Liver (tissue), 9 donors: ENCODE results near the gene POLD2. TPM values are rescaled to one million over a fixed set of nuclear protein-coding genes. Genes with fewer than 3 reads are reported as not detected.

ENCODE experiments used
- DNase-seq: peaks from one replicate; pipeline ENCODE4 v3.0.0-alpha.2; 2017; ENCODE audit warnings: low spot score
- H3K27ac ChIP-seq, 2 donors: one replicate each; pipeline ENCODE4 v1.7.0; 2013; ENCODE audit warnings: inconsistent platforms in 2 of 2, low read length in 2 of 2, control low read depth in 1 of 2, low read depth in 1 of 2, mild to moderate bottlenecking in 1 of 2
- H3K27me3 ChIP-seq, 4 donors: one replicate each; pipeline versions ENCODE4 v1.6.1 to v1.7.0; 2013; ENCODE audit warnings: low read length in 3 of 4, inconsistent platforms in 1 of 4, mild to moderate bottlenecking in 1 of 4, moderate library complexity in 1 of 4; ENCODE audit not compliant: control insufficient read depth in 4 of 4, insufficient read depth in 4 of 4
- H3K36me3 ChIP-seq, 4 donors: one replicate each; pipeline versions ENCODE4 v1.6.1 to v1.7.0; 2013; ENCODE audit warnings: low read length in 3 of 4, mild to moderate bottlenecking in 3 of 4, low read depth in 1 of 4, moderate library complexity in 1 of 4; ENCODE audit not compliant: control insufficient read depth in 4 of 4, insufficient read depth in 3 of 4
- H3K4me1 ChIP-seq, 4 donors: one replicate each; pipeline versions ENCODE4 v1.6.1 to v1.7.0; 2013; ENCODE audit warnings: low read length in 3 of 4, mild to moderate bottlenecking in 3 of 4, moderate library complexity in 1 of 4; ENCODE audit not compliant: control insufficient read depth in 4 of 4, insufficient read depth in 4 of 4
- H3K4me3 ChIP-seq, 3 donors: one replicate each; pipeline versions ENCODE4 v1.6.1 to v1.7.0; 2013; ENCODE audit warnings: low read length in 3 of 3, control low read depth in 1 of 3, low read depth in 1 of 3, mild to moderate bottlenecking in 1 of 3
- H3K9ac ChIP-seq, 2 donors: one replicate each; pipeline ENCODE4 v1.7.0; 2013; ENCODE audit warnings: low read length in 2 of 2, mild to moderate bottlenecking in 2 of 2, moderate library complexity in 2 of 2, control low read depth in 1 of 2, low read depth in 1 of 2
- H3K9me3 ChIP-seq, 4 donors: one replicate each; pipeline versions ENCODE4 v1.6.1 to v1.7.0; 2013; ENCODE audit warnings: low read length in 3 of 4; ENCODE audit not compliant: control insufficient read depth in 4 of 4
- EGR1 ChIP-seq, 2 donors: IDR thresholded peaks; 2 replicates each; pipeline ENCODE4 v1.6.1; 2016 to 2018; ENCODE audit warnings: antibody characterized with exemption in 2 of 2, low read depth in 2 of 2
- FOXA1 ChIP-seq: IDR thresholded peaks from 2 replicates; pipeline ENCODE4 v1.6.1; 2016; ENCODE audit warnings: antibody characterized with exemption
- FOXA2 ChIP-seq: IDR thresholded peaks from 2 replicates; pipeline ENCODE4 v1.6.1; 2016; ENCODE audit warnings: antibody characterized with exemption
- HNF4A ChIP-seq, 2 donors: conservative IDR thresholded peaks; 2 replicates each; pipeline ENCODE4 v1.6.1; 2016; ENCODE audit warnings: antibody characterized with exemption in 2 of 2, mild to moderate bottlenecking in 2 of 2
- HNF4G ChIP-seq: IDR thresholded peaks from 2 replicates; pipeline ENCODE4 v1.6.1; 2016; ENCODE audit warnings: antibody characterized with exemption
- JUND ChIP-seq, 2 donors: IDR thresholded peaks; 2 replicates each; pipeline ENCODE4 v1.6.1; 2016; ENCODE audit warnings: antibody characterized with exemption in 2 of 2
- NR2F2 ChIP-seq: IDR thresholded peaks from 2 replicates; pipeline ENCODE4 v1.6.1; 2016; ENCODE audit warnings: antibody characterized with exemption
- RAD21 ChIP-seq, 2 donors: IDR thresholded peaks; 2 replicates each; pipeline ENCODE4 v1.6.1; 2016; ENCODE audit warnings: antibody characterized with exemption in 2 of 2, mild to moderate bottlenecking in 2 of 2
- RXRA ChIP-seq, 2 donors: IDR thresholded peaks; 2 replicates each; pipeline ENCODE4 v1.6.1; 2017 to 2018; ENCODE audit warnings: antibody characterized with exemption in 2 of 2, mild to moderate bottlenecking in 1 of 2
- SP1 ChIP-seq: IDR thresholded peaks from 2 replicates; pipeline ENCODE4 v1.6.1; 2018; ENCODE audit warnings: antibody characterized with exemption, mild to moderate bottlenecking
- TAF1 ChIP-seq: conservative IDR thresholded peaks from 2 replicates; pipeline ENCODE4 v1.6.1; 2016; ENCODE audit warnings: antibody characterized with exemption, mild to moderate bottlenecking
- WGBS: extraction: QIAGEN DNeasy Blood & Tissue Kit; methylation state at CpG from one replicate; pipeline ENCODE4 v1.1.7; 2013; 5-methylcytosine and 5-hydroxymethylcytosine counted together
- polyA plus RNA-seq, 2 donors: library from polyadenylated mRNA; stranded (reverse) in 1 of 2; unstranded in 1 of 2; fragments of 200-250 nt in 1 of 2; fragments of >200 nt in 1 of 2; fragmentation: Nextera tagmentation in 1 of 2; extraction: Ambion mirVana in 1 of 2; gene quantifications; one replicate each; pipeline versions ENCODE4 v1.2.1 to v1.2.3, GENCODE V29; 2013 to 2015
- total RNA-seq, 2 donors: library from RNA; depleted of rRNA; stranded (reverse); fragments of >200 nt; gene quantifications; one replicate each; pipeline ENCODE4 v1.2.3, GENCODE V29; 2014
- TF ChIP-seq, protein P1 (sequence below): IDR thresholded peaks from 2 replicates; pipeline ENCODE4 v1.6.1; 2016; ENCODE audit warnings: antibody characterized with exemption
- TF ChIP-seq, protein P2 (sequence below): fragments of 150-350 bp; IDR thresholded peaks from 2 replicates; pipeline ENCODE4 v1.5.1; 2017; ENCODE audit warnings: improper control_type of control experiment, low read depth, low read length; ENCODE audit not compliant: missing input control
- TF ChIP-seq, protein P3 (sequence below): IDR thresholded peaks from 2 replicates; pipeline ENCODE4 v1.6.1; 2016; ENCODE audit warnings: antibody characterized with exemption, mild to moderate bottlenecking
- TF ChIP-seq, protein P4 (sequence below): IDR thresholded peaks from 2 replicates; pipeline ENCODE4 v1.6.1; 2016; ENCODE audit warnings: antibody characterized with exemption
- donor health status: healthy.
- donor health status: healthy.
- donor health status: healthy.
- donor health status: healthy.
- donor health status: healthy.

The POLD2 gene
- total and polyA plus RNA-seq, 4 donors = 53.9 to 101 (median 85.3) TPM

DNA sequence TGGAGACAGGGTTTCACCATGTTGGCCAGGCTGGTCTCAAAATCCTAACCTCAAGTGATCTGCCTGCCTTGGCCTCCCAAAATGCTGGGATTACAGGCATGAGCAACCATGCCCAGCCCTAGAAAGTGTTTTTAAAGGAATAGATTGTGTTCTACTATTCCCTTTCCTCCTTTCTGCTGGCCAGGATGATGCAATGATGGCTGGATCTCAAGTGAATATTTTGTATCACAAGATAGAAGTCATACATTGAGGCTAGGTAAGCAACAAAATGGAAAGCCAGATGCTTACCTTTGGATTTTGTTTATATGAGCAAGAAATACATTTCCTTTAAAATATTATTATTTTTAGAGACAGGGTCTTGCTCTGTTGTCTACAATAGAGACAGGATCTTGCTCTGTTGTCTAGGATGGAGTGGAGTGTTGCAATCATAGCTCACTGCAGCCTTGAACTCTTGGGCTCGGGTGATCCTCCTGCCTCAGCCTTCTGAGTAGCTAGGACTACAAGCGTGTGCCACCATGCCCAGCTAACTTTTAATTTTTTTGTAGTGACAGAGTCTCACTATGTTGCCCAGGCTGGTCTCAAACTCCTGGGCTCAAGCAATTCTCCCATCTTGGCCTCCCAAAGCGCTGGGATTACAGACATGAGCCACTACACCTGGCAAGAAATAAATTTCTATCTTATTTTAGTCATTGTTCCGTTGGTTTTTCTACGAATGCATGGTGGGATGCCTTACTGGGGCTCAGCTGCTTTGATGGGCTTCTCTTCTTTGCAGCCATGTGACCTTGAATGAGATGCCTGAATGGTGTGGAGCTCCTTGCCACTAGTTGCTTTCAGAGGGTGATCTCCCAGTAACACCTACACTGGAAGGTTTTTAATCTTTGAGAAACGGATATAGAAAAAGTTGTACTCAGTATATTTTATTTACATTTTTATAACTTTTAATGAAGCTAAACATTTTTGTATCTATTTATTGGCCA is 25.0 kb downstream of the POLD2 start:
- H3K36me3 ChIP-seq = no peaks in the 10 kb centered on the region
- peaks cover 0 to 4% (median 2%) of the 10 kb centered on the region in 4 donors for H3K4me1 ChIP-seq
- TF ChIP-seq RAD21 (IDR thresholded peaks at IDR 0.05) (no peak), FOXA1 (no peak), NR2F2 (no peak), JUND (IDR thresholded peaks at IDR 0.05) (no peak), RXRA (IDR thresholded peaks at IDR 0.05) (no peak), HNF4G (no peak), HNF4A (conservative IDR thresholded peaks at IDR 0.05) (no peak), EGR1 (IDR thresholded peaks at IDR 0.05; ENCODE audit: low read depth in 2 of 2) (no peak), SP1 (no peak)
- TF ChIP-seq, protein P1, sequence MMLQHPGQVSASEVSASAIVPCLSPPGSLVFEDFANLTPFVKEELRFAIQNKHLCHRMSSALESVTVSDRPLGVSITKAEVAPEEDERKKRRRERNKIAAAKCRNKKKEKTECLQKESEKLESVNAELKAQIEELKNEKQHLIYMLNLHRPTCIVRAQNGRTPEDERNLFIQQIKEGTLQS = no peak
- TF ChIP-seq, protein P2, sequence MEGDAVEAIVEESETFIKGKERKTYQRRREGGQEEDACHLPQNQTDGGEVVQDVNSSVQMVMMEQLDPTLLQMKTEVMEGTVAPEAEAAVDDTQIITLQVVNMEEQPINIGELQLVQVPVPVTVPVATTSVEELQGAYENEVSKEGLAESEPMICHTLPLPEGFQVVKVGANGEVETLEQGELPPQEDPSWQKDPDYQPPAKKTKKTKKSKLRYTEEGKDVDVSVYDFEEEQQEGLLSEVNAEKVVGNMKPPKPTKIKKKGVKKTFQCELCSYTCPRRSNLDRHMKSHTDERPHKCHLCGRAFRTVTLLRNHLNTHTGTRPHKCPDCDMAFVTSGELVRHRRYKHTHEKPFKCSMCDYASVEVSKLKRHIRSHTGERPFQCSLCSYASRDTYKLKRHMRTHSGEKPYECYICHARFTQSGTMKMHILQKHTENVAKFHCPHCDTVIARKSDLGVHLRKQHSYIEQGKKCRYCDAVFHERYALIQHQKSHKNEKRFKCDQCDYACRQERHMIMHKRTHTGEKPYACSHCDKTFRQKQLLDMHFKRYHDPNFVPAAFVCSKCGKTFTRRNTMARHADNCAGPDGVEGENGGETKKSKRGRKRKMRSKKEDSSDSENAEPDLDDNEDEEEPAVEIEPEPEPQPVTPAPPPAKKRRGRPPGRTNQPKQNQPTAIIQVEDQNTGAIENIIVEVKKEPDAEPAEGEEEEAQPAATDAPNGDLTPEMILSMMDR = no peak
- TF ChIP-seq, protein P3, sequence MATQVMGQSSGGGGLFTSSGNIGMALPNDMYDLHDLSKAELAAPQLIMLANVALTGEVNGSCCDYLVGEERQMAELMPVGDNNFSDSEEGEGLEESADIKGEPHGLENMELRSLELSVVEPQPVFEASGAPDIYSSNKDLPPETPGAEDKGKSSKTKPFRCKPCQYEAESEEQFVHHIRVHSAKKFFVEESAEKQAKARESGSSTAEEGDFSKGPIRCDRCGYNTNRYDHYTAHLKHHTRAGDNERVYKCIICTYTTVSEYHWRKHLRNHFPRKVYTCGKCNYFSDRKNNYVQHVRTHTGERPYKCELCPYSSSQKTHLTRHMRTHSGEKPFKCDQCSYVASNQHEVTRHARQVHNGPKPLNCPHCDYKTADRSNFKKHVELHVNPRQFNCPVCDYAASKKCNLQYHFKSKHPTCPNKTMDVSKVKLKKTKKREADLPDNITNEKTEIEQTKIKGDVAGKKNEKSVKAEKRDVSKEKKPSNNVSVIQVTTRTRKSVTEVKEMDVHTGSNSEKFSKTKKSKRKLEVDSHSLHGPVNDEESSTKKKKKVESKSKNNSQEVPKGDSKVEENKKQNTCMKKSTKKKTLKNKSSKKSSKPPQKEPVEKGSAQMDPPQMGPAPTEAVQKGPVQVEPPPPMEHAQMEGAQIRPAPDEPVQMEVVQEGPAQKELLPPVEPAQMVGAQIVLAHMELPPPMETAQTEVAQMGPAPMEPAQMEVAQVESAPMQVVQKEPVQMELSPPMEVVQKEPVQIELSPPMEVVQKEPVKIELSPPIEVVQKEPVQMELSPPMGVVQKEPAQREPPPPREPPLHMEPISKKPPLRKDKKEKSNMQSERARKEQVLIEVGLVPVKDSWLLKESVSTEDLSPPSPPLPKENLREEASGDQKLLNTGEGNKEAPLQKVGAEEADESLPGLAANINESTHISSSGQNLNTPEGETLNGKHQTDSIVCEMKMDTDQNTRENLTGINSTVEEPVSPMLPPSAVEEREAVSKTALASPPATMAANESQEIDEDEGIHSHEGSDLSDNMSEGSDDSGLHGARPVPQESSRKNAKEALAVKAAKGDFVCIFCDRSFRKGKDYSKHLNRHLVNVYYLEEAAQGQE = no peak
- H3K27me3 ChIP-seq = no peaks in the 10 kb centered on the region
- no peaks in the 10 kb centered on the region for H3K9me3 ChIP-seq
- DNase-seq = no peak
- H3K27ac ChIP-seq = no peak overlapping the region
- 89% methylated on average over 6 of the region's 6 CpGs for WGBS
- H3K9ac ChIP-seq = no peak overlapping the region
- H3K4me3 ChIP-seq = no peak overlapping the region

DNA sequence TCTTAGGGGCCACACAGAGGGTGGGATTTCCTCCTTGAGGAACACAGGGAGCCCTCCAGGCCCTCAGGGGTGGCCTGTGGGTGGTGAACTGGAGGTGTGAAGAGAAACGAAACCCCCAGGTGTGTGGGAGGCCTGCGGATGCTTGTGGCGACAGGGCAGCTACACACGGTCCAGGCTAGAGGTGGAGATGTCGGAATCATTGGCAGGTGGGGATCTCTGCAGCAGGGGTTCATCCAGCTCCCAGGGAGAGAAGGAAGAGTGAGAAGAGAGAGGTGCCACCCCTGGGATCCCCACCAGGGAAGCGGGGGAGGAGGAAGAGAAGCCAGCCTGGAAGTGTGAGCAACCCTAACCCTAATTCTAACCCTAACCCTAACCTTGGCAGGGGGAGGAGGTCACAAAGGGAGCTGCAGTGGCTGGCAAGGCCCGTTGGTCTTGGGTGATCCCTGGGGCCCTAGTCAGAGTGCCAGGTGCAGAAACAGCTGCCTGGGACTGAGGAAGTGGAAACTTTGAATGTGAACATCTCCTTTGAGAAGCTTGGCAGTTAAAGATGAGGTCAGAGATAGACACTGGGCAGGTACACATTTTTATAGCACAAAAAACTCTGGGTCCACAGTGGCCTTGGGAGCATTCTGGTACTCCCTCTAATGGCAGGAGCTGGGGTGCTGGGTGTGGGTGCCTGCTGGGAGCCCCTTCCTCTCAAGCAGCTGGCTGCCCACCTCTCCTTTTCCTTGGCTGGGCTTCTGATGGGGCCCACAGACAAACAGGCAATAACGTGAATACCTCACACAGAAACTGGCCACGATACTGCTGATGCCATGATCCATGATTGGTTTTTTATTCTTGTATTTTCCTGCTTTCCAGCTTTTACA is 26.1 kb downstream of the POLD2 start:
- DNase-seq = no peak
- Histone ChIP-seq H3K9me3 (no peaks in the 10 kb centered on the region), H3K9ac (no peak overlapping the region), H3K27ac (no peak overlapping the region), H3K4me1 (peaks cover 0 to 4% (median 2%) of the 10 kb centered on the region in 4 donors), H3K36me3 (no peaks in the 10 kb centered on the region), H3K27me3 (no peaks in the 10 kb centered on the region), H3K4me3 (no peak overlapping the region)
- 89% methylated on average over 9 of the region's 9 CpGs for WGBS
- TF ChIP-seq, protein P2 = no peak
- no peak for TF ChIP-seq TAF1
- no peak for TF ChIP-seq FOXA2
- no peak for TF ChIP-seq RAD21 (IDR thresholded peaks at IDR 0.05)
- TF ChIP-seq, protein P1 = no peak
- TF ChIP-seq, protein P4, sequence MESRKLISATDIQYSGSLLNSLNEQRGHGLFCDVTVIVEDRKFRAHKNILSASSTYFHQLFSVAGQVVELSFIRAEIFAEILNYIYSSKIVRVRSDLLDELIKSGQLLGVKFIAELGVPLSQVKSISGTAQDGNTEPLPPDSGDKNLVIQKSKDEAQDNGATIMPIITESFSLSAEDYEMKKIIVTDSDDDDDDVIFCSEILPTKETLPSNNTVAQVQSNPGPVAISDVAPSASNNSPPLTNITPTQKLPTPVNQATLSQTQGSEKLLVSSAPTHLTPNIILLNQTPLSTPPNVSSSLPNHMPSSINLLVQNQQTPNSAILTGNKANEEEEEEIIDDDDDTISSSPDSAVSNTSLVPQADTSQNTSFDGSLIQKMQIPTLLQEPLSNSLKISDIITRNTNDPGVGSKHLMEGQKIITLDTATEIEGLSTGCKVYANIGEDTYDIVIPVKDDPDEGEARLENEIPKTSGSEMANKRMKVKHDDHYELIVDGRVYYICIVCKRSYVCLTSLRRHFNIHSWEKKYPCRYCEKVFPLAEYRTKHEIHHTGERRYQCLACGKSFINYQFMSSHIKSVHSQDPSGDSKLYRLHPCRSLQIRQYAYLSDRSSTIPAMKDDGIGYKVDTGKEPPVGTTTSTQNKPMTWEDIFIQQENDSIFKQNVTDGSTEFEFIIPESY = no peak
- no peak for TF ChIP-seq RXRA (IDR thresholded peaks at IDR 0.05)
- TF ChIP-seq SP1 = no peak
- no peak for TF ChIP-seq HNF4A (conservative IDR thresholded peaks at IDR 0.05)
- TF ChIP-seq JUND (IDR thresholded peaks at IDR 0.05) = no peak
- no peak for TF ChIP-seq HNF4G
